Activated T-cell treated with anti-CD3 and anti-CD28 coated beads, Interleukin-2, amount 50 U/mL, for 4 hours (primary cell): Measurements from ENCODE around the gene SPATA31D1. TPM values are rescaled to one million over a fixed set of nuclear protein-coding genes. Genes with fewer than 3 reads are reported as not detected.
"Not testable (repeated sequence)": the region's sequence is repeated elsewhere in the genome, so short reads cannot be mapped to it uniquely, and the experiment has no call there.

ENCODE experiments used
- ATAC-seq, 2 donors: fragments of 200-7000 bp; cut with Tn5 transposase; one replicate each; pipeline ENCODE4 v1.10.0; 2021
- DNase-seq: peaks from one replicate; pipeline ENCODE4 v3.0.0-alpha.2; 2020
- H3K27me3 Mint-ChIP-seq: one replicate; pipeline ENCODE4 v1.8.0; 2021; ENCODE audit warnings: low read depth, mixed read lengths
- H3K36me3 Mint-ChIP-seq: one replicate; pipeline ENCODE4 v1.8.0; 2022; ENCODE audit warnings: mixed read lengths; ENCODE audit not compliant: insufficient read depth
- H3K4me1 Mint-ChIP-seq: one replicate; pipeline ENCODE4 v1.8.0; 2021; ENCODE audit warnings: low read depth, mixed read lengths
- H3K4me3 Mint-ChIP-seq: one replicate; pipeline ENCODE4 v1.8.0; 2021; ENCODE audit warnings: mild to moderate bottlenecking, moderate library complexity, mixed read lengths
- H3K9me3 Mint-ChIP-seq: one replicate; pipeline ENCODE4 v1.8.0; 2021; ENCODE audit warnings: mixed read lengths
- total RNA-seq, 3 donors: library from RNA; stranded (reverse); gene quantifications; one replicate each; pipeline ENCODE4 v1.2.1, GENCODE V29; 2021

The SPATA31D1 gene
- not detected for total RNA-seq

DNA sequence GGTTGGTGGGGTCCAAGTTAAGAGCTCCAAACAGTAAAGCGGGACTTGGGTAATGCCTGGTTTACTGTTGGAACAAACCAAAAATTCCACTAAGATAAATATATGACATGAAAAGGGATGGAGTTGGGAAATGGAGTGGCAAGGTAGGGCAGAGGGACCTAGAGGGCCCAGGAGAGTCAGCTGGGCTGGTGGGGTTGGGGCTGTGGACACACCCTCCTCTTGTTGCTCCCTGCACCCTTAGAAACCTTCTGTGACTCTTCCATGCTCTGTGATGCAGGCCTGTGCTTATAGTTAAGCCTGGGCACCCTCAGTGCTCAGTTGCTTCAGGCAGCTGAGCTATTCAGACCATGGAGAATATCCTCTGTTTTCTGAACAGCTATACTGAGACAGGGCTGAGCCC, at the start of gene SPATA31D1:
TSS of gene SPATA31D1 (plus strand) at position 301 of the 400 bp plus-strand sequence. CDS start at position 348, 47 bp downstream.
- H3K27me3 Mint-ChIP-seq, H3K4me1 Mint-ChIP-seq, ATAC-seq, DNase-seq, H3K4me3 Mint-ChIP-seq, H3K36me3 Mint-ChIP-seq, H3K9me3 Mint-ChIP-seq: not testable (repeated sequence)

DNA sequence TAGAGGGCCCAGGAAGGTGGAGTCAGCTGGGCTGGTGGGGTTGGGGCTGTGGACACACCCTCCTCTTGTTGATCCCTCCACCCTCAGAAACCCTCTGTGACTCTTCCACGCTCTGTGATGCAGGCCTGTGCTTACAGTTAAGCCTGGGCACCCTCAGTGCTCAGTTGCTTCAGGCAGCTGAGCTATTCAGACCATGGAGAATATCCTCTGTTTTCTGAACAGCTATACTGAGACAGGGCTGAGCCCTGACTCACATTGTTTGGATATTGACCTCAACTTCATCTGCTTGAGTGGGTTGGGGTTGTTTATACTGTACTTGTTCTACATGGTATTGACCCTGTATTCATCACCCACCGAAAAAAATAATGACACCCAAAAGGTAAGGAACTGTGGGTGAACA, 45.2 kb upstream of the SPATA31D1 start, which contains the start of gene SPATA31D3:
TSS of gene SPATA31D3 (plus strand) at position 108 of the 400 bp plus-strand sequence. CDS start at position 194, 86 bp downstream.
- H3K9me3 Mint-ChIP-seq, result not testable (repeated sequence)

DNA sequence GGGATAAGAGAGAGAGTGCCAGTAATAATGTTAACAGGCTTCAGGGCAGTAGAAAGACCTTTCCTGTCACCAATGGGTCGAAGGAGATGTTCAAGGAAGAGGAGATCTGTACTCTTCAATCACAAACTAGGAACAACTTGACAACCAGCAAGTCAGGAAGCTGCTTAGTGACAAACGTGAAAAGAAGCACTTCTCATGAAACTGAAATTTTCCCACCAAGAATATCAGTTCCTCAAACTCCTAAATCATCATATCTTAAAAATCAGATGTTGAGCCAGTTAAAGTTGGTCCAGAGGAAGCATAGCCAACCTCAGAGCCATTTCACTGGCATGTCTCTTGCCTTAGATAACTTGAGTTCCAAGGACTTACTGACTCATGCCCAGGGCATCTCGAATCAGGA, 39.9 kb upstream of the SPATA31D1 start:
- DNase-seq, H3K36me3 Mint-ChIP-seq, H3K4me3 Mint-ChIP-seq, H3K9me3 Mint-ChIP-seq, H3K27me3 Mint-ChIP-seq, ATAC-seq, H3K4me1 Mint-ChIP-seq: not testable (repeated sequence)

More for the DNA sequence above, 45.2 kb upstream of the SPATA31D1 start, which contains the start of gene SPATA31D3:
- not testable (repeated sequence) for DNase-seq, H3K4me3 Mint-ChIP-seq, H3K27me3 Mint-ChIP-seq, H3K4me1 Mint-ChIP-seq, ATAC-seq, H3K36me3 Mint-ChIP-seq

DNA sequence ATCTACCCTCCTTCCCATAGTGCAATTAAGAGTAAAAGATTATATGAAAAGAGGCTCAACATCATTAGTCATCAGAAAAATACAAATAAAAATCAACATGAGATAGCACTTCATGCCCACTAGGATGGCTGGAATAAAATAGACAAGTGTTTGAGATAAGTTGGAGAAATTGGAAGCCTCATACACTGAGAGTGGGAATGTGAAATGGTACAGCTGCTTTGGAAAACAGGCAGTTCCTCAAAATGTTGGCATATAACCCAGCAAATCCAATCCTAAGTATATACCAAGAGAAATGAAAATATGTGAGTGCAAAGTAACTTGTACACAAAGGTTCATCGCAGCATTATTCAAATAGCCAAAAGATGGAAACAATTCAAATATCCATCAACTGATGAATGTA, 35.5 kb upstream of the SPATA31D1 start:
- H3K9me3 Mint-ChIP-seq, result peaks cover 24% of the 10 kb centered on the region
- ATAC-seq (no peak), DNase-seq (no peak)
- H3K4me3 Mint-ChIP-seq, result no peak overlapping the region
- no peaks in the 10 kb centered on the region for H3K4me1 Mint-ChIP-seq
- H3K27me3 Mint-ChIP-seq, result no peaks in the 10 kb centered on the region
- no peaks in the 10 kb centered on the region for H3K36me3 Mint-ChIP-seq

DNA sequence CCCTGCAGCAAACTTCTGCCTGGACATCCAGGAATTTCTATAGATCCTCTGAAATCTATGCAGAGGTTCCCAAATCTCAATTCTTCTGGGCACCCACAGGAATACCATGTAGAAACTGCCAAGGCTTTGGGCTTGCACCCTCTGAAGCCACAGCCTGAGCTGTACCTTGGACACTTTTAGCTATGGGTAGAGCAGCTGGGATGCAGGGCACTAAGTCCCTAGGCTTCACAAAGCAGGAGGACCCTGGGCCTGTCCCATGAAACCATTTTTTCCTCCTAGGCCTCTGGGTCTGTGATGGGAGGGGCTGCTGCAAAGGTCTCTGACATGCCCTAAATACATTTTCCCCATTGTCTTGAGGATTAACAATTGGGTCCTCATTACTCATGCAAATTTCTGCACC, 32.9 kb upstream of the SPATA31D1 start:
- Mint-ChIP-seq H3K4me1 (no peaks in the 10 kb centered on the region), H3K27me3 (no peaks in the 10 kb centered on the region), H3K4me3 (no peak overlapping the region), H3K9me3 (peaks cover 24% of the 10 kb centered on the region), H3K36me3 (no peaks in the 10 kb centered on the region)
- no peak for DNase-seq
- ATAC-seq, result no peak

DNA sequence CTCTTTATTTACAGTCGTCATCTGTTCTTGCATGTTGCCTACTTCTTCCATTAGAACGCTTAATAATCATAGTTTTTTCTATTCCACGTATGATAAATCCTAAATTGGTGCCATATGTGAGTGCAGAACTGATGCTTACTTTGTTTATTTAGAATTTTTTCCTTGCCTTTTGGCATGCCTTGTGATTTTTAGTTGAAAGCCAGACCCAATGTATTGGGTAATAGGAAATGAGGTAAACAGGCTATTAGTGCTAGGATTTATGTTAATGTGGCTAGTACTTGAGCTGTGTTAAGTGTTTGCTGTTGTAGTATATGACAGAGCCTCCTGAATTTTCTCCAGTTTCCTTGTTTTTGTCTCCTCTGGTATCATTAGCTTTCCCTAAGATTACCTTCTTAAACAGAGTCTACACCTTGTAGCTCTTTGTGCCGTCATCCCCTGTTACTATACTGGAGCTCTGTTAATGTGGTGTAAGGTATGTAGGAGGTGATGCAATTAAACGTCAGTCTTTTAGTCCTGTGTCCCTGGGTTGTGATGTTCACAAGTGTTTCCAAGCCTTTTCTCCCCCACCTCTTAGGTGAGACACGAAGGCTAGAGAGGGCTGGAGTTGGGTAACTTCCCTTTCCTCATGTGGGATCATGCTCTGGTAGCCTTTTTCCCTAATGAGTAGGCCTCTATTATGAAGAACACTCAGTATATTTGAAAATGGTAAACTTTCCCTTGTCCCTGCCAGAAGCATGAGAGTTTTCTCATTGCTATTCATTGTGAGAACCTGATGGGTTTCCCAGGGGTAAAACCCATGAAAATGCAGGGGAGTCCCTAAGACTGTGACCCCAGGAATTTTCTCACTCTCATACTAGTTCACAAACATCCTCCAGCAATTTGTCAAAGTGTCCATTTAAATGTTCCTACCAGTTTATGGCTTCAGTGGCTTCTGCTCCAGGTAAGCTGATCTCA, 24.1 kb upstream of the SPATA31D1 start:
- Mint-ChIP-seq H3K27me3 (no peaks in the 10 kb centered on the region), H3K36me3 (no peaks in the 10 kb centered on the region), H3K4me1 (no peaks in the 10 kb centered on the region), H3K4me3 (no peak overlapping the region), H3K9me3 (no peaks in the 10 kb centered on the region)
- ATAC-seq (no peak), DNase-seq (no peak)

DNA sequence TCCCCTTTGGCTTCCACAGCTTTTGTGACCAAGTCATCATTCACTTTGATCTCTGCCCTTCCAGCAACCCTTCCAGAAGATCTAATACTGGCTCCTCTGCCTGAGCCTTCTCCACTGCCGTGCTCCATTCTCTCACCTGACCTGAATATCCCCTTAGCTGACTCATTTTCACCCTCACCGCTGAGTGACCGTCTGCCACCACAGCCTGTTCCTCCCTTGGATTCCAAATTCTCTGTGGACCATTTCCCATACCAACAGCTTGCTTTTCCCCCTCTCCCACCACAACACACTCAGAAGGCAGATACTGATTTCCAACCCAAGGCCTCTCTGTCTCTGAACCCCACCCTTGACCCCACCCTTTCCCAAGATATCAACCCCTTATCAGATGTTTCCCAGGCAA, 20.5 kb upstream of the SPATA31D1 start:
- Mint-ChIP-seq H3K27me3 (no peaks in the 10 kb centered on the region), H3K36me3 (no peaks in the 10 kb centered on the region), H3K4me3 (no peak overlapping the region), H3K4me1 (no peaks in the 10 kb centered on the region), H3K9me3 (no peaks in the 10 kb centered on the region)
- ATAC-seq (no peak), DNase-seq (no peak)

DNA sequence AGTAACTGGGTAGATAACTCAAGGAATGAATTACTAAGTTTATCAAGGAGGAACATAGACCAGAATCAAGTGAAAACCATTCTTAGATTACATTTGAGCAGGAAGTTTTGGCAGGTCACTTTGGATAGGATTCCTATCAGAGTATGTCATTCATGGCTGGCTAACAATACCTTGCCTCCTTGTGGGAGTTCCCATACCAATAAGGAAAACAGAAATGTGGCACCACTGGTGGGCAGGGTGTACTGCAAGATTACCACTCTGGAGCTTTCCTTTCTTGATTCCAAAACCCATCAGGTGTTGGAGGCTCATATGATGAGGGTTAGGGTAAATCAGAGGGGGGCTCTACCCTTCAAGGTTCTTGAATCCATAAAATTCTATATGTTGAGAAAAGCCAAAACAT, 18.6 kb upstream of the SPATA31D1 start:
- no peak for ATAC-seq
- no peak for DNase-seq
- no peaks in the 10 kb centered on the region for H3K27me3 Mint-ChIP-seq
- no peak overlapping the region for H3K4me3 Mint-ChIP-seq
- no peaks in the 10 kb centered on the region for H3K36me3 Mint-ChIP-seq
- peaks cover 7% of the 10 kb centered on the region for H3K9me3 Mint-ChIP-seq
- H3K4me1 Mint-ChIP-seq, result no peaks in the 10 kb centered on the region

DNA sequence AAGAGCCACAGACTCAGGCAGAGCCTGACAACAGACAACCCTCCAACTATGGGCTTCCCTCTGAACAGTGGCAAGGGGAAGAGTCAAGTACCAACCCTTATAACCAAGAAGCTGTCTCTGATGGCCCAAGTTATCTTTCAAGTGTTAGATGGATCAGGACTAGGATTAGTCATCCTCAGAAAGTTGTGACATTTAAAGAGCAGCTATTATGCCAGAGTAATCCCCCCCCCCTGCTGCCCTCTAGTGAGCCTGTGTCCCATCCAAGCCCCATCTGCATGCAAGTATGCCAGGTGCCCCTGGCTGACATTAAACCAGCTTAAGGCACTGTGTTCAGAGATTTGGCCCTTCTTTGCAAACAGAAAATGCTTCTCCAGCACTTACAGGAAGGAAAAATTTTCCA, 16.8 kb upstream of the SPATA31D1 start:
- no peak for ATAC-seq
- Mint-ChIP-seq H3K27me3 (no peaks in the 10 kb centered on the region), H3K9me3 (peaks cover 10% of the 10 kb centered on the region), H3K36me3 (no peaks in the 10 kb centered on the region), H3K4me3 (no peak overlapping the region), H3K4me1 (no peaks in the 10 kb centered on the region)
- DNase-seq, result no peak

DNA sequence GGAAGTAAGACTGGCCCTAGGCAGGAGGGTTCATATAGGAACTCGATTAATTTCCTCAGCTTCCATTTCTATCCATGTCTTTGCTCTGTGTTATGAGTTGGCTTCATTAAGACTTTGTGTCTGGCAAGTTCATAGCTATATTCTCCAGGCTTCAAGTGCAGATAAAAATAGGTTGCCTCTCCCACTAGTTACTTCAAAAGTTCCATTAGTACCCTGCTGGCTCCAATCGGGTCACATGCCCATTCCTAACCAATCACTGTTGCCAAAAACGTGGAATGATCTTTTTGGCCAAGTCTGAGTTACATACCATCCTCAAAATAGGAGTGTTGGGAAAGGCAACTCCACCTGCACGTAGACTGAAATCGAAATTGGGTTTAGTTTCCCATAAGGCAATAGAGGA, 13.8 kb upstream of the SPATA31D1 start:
- DNase-seq, result no peak
- Mint-ChIP-seq H3K4me3 (no peak overlapping the region), H3K27me3 (no peaks in the 10 kb centered on the region), H3K9me3 (peaks cover 10% of the 10 kb centered on the region), H3K36me3 (no peaks in the 10 kb centered on the region), H3K4me1 (no peaks in the 10 kb centered on the region)
- ATAC-seq, result no peak

DNA sequence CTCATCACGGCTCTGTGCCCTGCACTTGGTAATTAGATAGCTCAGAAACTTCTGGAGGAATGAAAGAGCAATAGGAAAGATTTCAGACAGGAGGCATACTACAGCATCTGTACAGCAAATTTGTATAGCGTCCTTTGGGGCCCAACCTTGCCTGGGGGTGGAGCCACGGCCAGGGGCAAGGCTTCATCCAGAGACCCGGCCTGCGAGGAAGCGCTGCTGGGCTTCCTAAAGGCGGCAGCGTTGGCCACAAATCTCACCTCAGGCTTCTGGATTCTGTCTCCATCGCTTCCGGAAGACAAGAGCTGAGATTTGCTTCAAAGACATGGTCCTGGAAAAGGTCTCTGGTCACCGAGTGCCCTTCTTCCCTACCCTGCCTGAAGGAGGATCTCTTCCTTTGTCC, 12.2 kb upstream of the SPATA31D1 start:
- no peak overlapping the region for H3K4me3 Mint-ChIP-seq
- no peaks in the 10 kb centered on the region for H3K4me1 Mint-ChIP-seq
- H3K36me3 Mint-ChIP-seq, result no peaks in the 10 kb centered on the region
- H3K27me3 Mint-ChIP-seq, result no peaks in the 10 kb centered on the region
- no peak for DNase-seq
- H3K9me3 Mint-ChIP-seq, result peaks cover 10% of the 10 kb centered on the region
- ATAC-seq, result no peak

DNA sequence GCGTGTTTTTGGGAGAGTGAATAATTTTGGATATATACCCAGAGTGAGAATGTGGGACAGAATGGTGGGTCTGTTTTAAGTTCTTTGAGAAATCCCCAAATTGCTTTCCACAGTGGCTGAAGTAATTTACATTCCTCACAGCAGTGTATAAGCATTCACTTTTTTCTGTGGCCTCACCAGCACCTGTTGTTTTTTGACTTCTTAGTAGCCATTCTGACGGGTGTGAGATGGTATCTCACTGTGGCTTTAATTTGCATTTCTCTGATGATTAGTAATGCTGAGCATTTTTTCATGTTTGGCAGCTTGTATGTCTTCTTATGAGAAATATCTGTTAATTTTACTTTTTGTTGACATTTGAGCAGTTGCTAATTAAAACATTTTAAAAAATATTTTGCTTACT, 9.4 kb upstream of the SPATA31D1 start:
- Mint-ChIP-seq H3K27me3 (no peaks in the 10 kb centered on the region), H3K4me1 (no peaks in the 10 kb centered on the region), H3K9me3 (peaks cover 10% of the 10 kb centered on the region), H3K4me3 (no peak overlapping the region), H3K36me3 (no peaks in the 10 kb centered on the region)
- ATAC-seq (no peak), DNase-seq (no peak)

DNA sequence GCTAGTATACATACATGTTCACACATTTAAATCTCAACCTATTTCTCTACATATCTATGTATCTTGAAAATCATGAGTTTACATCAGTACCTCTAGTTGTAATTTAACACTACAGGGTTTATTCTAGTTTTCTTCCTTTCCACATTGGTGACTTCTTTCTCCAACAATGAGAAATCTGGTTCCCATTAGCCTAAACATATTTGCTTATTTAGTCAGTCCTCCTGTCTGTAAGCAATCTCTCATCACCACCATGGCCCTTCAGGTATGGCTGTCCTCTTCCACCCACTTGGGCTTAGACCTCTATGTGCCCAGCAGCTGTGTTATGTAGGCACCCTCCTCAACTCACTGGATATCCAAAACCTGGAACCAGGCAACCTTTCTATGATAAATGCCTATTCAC, 8.0 kb upstream of the SPATA31D1 start:
- H3K4me1 Mint-ChIP-seq, result no peaks in the 10 kb centered on the region
- DNase-seq, result no peak
- no peak overlapping the region for H3K4me3 Mint-ChIP-seq
- H3K9me3 Mint-ChIP-seq, result peaks cover 4% of the 10 kb centered on the region
- H3K27me3 Mint-ChIP-seq, result no peaks in the 10 kb centered on the region
- no peak for ATAC-seq
- H3K36me3 Mint-ChIP-seq, result no peaks in the 10 kb centered on the region

DNA sequence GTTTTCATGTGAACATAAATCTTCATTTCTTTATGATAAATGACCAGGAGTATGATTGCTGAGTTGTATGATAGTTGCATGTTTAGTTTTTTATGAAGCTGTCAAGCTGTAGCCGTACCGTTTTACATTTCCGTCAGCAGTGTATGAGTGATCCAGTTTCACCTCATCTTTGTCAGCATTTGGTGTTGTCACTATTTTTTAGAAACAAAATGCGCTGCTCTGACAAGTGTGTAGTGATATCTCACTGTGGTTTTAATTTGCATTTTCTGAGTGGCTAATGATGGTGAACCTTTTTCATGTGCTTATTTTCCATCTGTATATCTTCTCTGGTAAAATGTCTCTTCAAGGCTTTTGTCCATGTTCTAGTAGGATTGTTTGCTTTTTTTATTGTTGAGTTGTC, 6.7 kb upstream of the SPATA31D1 start:
- DNase-seq (no peak), ATAC-seq (no peak)
- Mint-ChIP-seq H3K27me3 (no peaks in the 10 kb centered on the region), H3K4me3 (no peak overlapping the region), H3K36me3 (no peaks in the 10 kb centered on the region), H3K4me1 (no peaks in the 10 kb centered on the region), H3K9me3 (no peaks in the 10 kb centered on the region)

DNA sequence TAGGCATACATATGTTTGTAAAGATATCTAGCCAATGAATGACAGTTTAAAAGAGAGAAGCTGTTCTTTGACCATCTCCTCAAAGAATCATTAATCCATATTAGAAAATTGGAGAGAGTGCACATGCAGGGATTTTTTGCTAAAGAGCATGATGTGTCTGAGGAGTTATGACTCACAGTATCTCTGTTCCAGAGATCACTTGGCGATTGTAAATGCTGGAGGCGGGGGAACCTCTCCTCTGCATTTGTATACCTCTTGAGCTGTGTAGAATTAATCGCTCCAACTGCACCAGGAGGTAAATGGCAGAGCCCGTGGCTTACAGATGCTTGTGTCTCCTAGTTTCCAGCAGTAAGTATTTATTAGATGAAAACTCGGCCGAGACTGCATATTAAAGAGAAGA, 3.6 kb upstream of the SPATA31D1 start:
- Mint-ChIP-seq H3K36me3 (no peaks in the 10 kb centered on the region), H3K9me3 (no peaks in the 10 kb centered on the region), H3K27me3 (no peaks in the 10 kb centered on the region), H3K4me3 (no peak overlapping the region), H3K4me1 (no peaks in the 10 kb centered on the region)
- DNase-seq (no peak), ATAC-seq (no peak)
